Transverse colon (tissue), 4 donors: ENCODE results near the gene CCDC74A.
"Not testable (repeated sequence)": the region's sequence is repeated elsewhere in the genome, so short reads cannot be mapped to it uniquely, and the experiment has no call there.

ENCODE experiments used
- CTCF ChIP-seq, 5 experiments: fragments of 200-600 bp in 3 of 5; fragments of 450-650 bp in 2 of 5; sonication (generic) in 3 of 5; IDR thresholded peaks; 1 replicate in 2 of 5; 2 replicates in 3 of 5; pipeline ENCODE4 v1.5.1; 2016 to 2017; ENCODE audit warnings: antibody characterized with exemption in 5 of 5, inconsistent platforms in 3 of 5, mild to moderate bottlenecking in 2 of 5, moderate library complexity in 1 of 5
- EP300 ChIP-seq: sonication (generic); formaldehyde crosslinking; IDR thresholded peaks from one replicate; pipeline ENCODE4 v1.6.1; 2017; ENCODE audit warnings: antibody characterized with exemption, low read depth
- POLR2A ChIP-seq: fragments of 450-650 bp; IDR thresholded peaks from one replicate; pipeline ENCODE4 v1.6.1; 2016; ENCODE audit warnings: antibody characterized with exemption, mild to moderate bottlenecking, moderate library complexity
- POLR2AphosphoS5 ChIP-seq, 3 donors: sonication (generic); formaldehyde crosslinking; IDR thresholded peaks; one replicate each; pipeline ENCODE4 v1.6.1; 2016; ENCODE audit warnings: antibody characterized with exemption in 3 of 3

GRCh38 chr2:131511969-131512870 lies 15.5 kb upstream of the CCDC74A start:
- TF ChIP-seq CTCF (IDR thresholded peaks at IDR 0.05); POLR2A; POLR2AphosphoS5 (IDR thresholded peaks at IDR 0.05); EP300: not testable (repeated sequence)
